Stimulated activated CD8-positive, alpha-beta memory T cell treated with anti-CD3 and anti-CD28 coated beads, Interleukin-12 subunit alpha, Interleukin-12 subunit beta, amount 100 ng/mL, for 24 hours (primary cell): ENCODE measurements around the gene PRSS21.

Source experiments
- DNase-seq: peaks from one replicate; pipeline ENCODE4 v3.0.0-alpha.2; 2020; ENCODE audit errors: extremely low read depth

Gene PRSS21

DNA sequence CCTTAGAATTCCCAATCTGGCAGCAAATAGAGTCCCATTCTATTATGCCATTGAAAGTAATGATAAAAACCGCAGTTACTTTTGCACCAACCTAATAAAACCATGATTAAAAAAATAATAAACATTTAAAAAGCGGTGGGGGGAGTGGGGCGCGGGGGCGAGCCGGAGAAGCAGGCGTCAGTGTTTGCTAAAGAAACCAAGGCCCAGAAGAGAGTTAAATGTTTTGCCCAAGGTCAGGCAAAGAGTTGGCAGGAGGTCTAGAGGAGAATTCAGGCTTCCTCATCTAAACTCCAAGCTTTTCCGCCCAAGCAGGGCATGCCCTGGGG lies 50.6 kb downstream of the PRSS21 start:
- no peak for DNase-seq

DNA sequence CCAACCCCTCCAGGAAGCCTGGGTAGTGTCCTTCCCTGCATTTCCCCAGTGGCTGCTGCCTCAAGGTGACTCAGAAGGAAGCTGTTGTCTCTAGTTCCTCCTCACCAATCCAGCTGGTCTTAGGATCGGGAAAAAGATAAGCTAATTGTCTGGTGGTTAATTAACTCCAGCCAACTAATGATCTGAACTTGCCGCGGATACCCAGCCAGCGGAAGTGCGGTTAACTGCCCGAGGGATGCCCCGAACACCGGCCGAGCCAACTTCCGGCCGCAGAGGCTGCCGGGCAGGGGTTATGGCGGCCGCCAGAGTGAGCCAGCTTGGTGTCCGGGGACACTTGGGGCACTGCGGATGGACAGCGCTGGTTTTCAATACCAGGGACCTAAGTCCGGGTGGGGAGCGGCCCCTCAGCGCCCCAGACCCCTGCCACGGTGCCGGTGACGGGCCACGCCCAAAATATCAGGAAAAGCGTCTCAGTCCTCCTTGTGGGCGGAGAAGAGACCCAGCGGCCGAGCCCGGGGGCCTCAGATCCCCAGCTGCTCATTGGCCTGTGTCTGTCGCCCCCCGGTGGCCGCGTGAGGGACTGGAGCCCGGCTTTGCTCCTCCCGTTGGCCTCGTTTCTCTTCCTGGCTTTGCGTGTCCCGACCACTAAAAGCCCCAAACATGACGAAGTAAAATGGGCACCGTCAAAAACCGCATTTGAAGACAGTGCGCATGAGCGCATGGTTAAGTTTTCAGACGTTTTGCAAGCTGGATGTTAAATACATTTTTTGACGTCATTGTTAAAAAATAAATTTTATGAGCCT lies 51.2 kb downstream of the PRSS21 start:
- peak; percentile 88 for DNase-seq
